Muscle of leg (tissue), 16 donors: ENCODE measurements around the gene SYT8. TPM values are rescaled to one million over a fixed set of nuclear protein-coding genes. Genes with fewer than 3 reads are reported as not detected.

Source experiments
- DNase-seq: peaks from one replicate; pipeline ENCODE4 v3.0.0; 2013
- H3K27ac ChIP-seq: one replicate; pipeline ENCODE4 v1.5.1; 2013; ENCODE audit warnings: mild to moderate bottlenecking, low read length, control low read depth
- H3K27me3 ChIP-seq: one replicate; pipeline ENCODE4 v1.6.1; 2013; ENCODE audit warnings: low read length; ENCODE audit not compliant: control insufficient read depth, insufficient read depth
- H3K36me3 ChIP-seq: one replicate; pipeline ENCODE4 v1.6.1; 2013; ENCODE audit warnings: low read length; ENCODE audit not compliant: control insufficient read depth, insufficient read depth
- H3K4me1 ChIP-seq: one replicate; pipeline ENCODE4 v1.6.1; 2013; ENCODE audit warnings: low read length; ENCODE audit not compliant: control insufficient read depth, insufficient read depth
- H3K4me3 ChIP-seq: one replicate; pipeline ENCODE4 v1.5.1; 2013; ENCODE audit warnings: low read length, control low read depth
- H3K9me3 ChIP-seq: replicated peaks from 2 replicates; pipeline ENCODE4 v1.6.1; 2013; ENCODE audit warnings: low read depth, low read length; ENCODE audit not compliant: control insufficient read depth
- WGBS: methylation state at CpG from one replicate; pipeline ENCODE4 v1.1.5; 2013; ENCODE audit warnings: missing lambda C conversion rate; ENCODE audit not compliant: insufficient coverage; 5-methylcytosine and 5-hydroxymethylcytosine counted together
- long read RNA-seq, 11 donors: transcript quantifications; one replicate each; lab custom pipeline, GENCODE V29; 2026
- polyA plus RNA-seq, 8 donors: library from polyadenylated mRNA; unstranded; fragments of 120-200 nt; gene quantifications; one replicate each; pipeline versions ENCODE4 v1.2.1 to v1.2.3, GENCODE V29; 2013; ENCODE audit warnings: inconsistent platforms in 1 of 8, low replicate concordance in 1 of 8; ENCODE audit not compliant: insufficient read length in 8 of 8, insufficient read depth in 1 of 8
- total RNA-seq: library from RNA; stranded (reverse); fragments of 120-200 nt; gene quantifications from one replicate; pipeline ENCODE4 v1.2.4, GENCODE V29; 2013

The SYT8 gene
- total RNA-seq (0.27 TPM), polyA plus RNA-seq (1 to 10 TPM in 3 of 8 donors, under 1 TPM in 5; 0.31 to 1.7 (median 0.76) TPM)
- long read RNA-seq, donor 1 = 0 reads
- long read RNA-seq, donor 2 = 0 reads
- long read RNA-seq, donor 3 = 0 reads
- long read RNA-seq, donor 4 = 0 reads
- long read RNA-seq, donor 5 = 0 reads
- long read RNA-seq, donor 6 = 0 reads
- long read RNA-seq, donor 7 = 0 reads
- long read RNA-seq, donor 8 = 0 reads
- long read RNA-seq, donor 9 = 0 reads
- long read RNA-seq, donor 10 = 0 reads
- long read RNA-seq, donor 11 = 0 reads

DNA sequence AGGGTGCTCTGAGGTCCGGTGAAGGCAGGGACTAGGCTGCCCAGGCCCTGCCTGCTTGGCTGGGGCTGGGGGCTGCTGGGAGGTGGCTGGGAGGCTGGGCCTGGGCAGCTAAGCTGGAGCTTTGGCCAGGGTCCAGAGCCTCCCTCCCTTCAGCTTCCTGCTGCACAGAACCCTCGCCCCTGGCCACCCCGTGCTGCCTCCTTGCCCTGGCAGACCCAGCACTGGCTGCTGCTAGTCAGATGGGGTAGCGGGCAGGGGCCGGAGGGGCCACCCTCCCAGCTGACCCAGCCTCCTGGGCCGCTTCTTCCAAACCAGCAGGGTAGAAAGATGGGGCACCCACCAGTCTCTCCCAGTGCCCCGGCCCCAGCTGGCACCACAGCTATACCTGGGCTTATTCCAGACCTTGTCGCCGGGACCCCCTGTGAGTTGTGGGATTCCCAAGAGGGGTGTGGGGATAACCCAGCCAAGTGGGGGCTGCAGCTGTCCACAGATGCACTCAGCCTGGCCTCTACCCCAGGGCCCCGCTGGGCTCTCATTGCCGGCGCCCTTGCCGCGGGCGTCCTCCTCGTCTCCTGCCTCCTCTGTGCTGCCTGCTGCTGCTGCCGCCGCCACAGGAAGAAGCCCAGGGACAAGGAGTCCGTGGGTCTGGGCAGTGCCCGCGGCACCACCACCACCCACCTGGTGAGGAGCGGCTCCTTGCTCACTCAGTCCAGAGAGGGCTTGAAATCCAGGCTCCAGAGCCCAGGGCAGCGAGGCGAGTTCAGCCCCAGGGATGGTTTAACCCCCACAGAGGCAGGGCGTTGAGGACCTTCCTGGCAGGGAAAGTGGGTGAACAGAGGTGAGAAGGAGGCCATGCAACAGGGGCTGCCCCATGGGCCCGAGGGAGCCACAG is at the start of gene SYT8:
SYT8 (plus strand) TSS at position 212 of the 892 bp plus-strand sequence; CDS start at position 328, 116 bp downstream.
- Histone ChIP-seq H3K4me3 (no peak within 1 kb of the TSS), H3K27ac (no peak within 1 kb of the TSS), H3K36me3 (no peaks in the 10 kb centered on the region), H3K4me1 (peaks cover 89% of the 10 kb centered on the region), H3K27me3 (peaks cover 2% of the 10 kb centered on the region), H3K9me3 (no peaks in the 10 kb centered on the region)
- 77% methylated on average over 21 of the region's 26 CpGs for WGBS
- DNase-seq = peak; percentile 39

- DNase-seq = peak; percentile 69
- no peaks in the 10 kb centered on the region for H3K9me3 ChIP-seq
- peaks cover 6% of the 10 kb centered on the region for H3K4me1 ChIP-seq
- H3K27ac ChIP-seq = no peak overlapping the region
- peaks cover 6% of the 10 kb centered on the region for H3K27me3 ChIP-seq
- no peak overlapping the region for H3K4me3 ChIP-seq
- no peaks in the 10 kb centered on the region for H3K36me3 ChIP-seq
- 61% methylated on average over 10 of the region's 21 CpGs for WGBS
These were observed 48.9 kb upstream of the SYT8 start for GRCh38 chr11:1785749-1786413.

- Histone ChIP-seq H3K36me3 (no peaks in the 10 kb centered on the region), H3K27ac (no peak overlapping the region), H3K9me3 (no peaks in the 10 kb centered on the region), H3K27me3 (peaks cover 6% of the 10 kb centered on the region), H3K4me3 (no peak overlapping the region), H3K4me1 (peaks cover 5% of the 10 kb centered on the region)
- DNase-seq = no peak
- WGBS = 71% methylated on average over 4 of the region's 4 CpGs
These were observed 48.3 kb upstream of the SYT8 start for GRCh38 chr11:1786466-1786865.

DNA sequence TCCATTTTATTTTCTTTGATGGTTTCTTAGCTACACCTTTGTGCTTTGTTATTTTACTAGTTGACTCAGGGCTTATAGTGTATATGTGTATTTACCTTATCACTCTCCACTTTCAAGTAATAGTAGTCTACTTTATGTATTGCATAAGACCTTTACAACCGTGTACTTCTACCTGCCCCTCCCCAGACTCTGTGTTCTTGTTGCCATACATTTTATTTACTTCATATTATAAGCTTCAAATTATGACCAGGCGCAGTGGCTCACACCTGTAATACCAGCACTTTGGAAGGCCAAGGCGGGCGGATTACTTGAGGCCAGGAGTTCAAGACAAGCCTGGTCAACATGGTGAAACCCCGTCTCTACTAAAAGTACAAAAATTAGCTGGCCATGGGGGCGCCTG is 42.9 kb upstream of the SYT8 start:
- no peak overlapping the region for H3K27ac ChIP-seq
- H3K36me3 ChIP-seq = no peaks in the 10 kb centered on the region
- WGBS = 85% methylated on average over 4 of the region's 6 CpGs
- H3K27me3 ChIP-seq = peaks cover 6% of the 10 kb centered on the region
- no peaks in the 10 kb centered on the region for H3K9me3 ChIP-seq
- no peaks in the 10 kb centered on the region for H3K4me1 ChIP-seq
- no peak overlapping the region for H3K4me3 ChIP-seq
- DNase-seq = no peak

DNA sequence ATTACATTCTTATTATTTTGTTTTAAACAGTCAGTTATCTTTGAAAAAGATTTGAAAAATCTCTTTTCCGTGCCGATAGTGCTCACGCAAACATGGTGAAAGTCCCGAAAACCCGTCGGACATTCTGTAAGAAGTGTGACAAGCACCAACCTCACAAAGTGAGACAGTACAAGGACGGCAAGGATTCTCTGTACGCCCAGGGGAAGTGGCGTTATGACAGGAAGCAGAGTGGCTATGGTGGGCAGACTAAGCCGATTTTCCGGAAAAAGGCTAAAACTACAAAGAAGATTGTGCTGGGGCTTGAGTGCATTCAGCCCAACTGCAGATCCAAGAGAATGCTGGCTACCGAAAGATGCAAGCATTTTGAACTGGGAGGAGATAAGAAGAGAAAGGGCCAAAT is 42.3 kb upstream of the SYT8 start:
- WGBS = 60% methylated on average over 9 of the region's 12 CpGs

GRCh38 chr11:1793081-1793480 is 41.7 kb upstream of the SYT8 start:
- H3K27ac ChIP-seq = no peak overlapping the region
- no peaks in the 10 kb centered on the region for H3K4me1 ChIP-seq
- no peak for DNase-seq
- no peak overlapping the region for H3K4me3 ChIP-seq
- peaks cover 11% of the 10 kb centered on the region for H3K27me3 ChIP-seq
- no peaks in the 10 kb centered on the region for H3K9me3 ChIP-seq
- no CpG with 5 or more reads among the region's 3 CpGs for WGBS
- no peaks in the 10 kb centered on the region for H3K36me3 ChIP-seq

More for the DNA sequence above, 42.3 kb upstream of the SYT8 start:
- no peaks in the 10 kb centered on the region for H3K4me1 ChIP-seq
- H3K9me3 ChIP-seq = no peaks in the 10 kb centered on the region
- H3K27me3 ChIP-seq = peaks cover 7% of the 10 kb centered on the region
- no peak overlapping the region for H3K27ac ChIP-seq
- no peak overlapping the region for H3K4me3 ChIP-seq
- no peaks in the 10 kb centered on the region for H3K36me3 ChIP-seq
- no peak for DNase-seq

- DNase-seq = no peak
- Histone ChIP-seq H3K4me1 (no peaks in the 10 kb centered on the region), H3K36me3 (no peaks in the 10 kb centered on the region), H3K9me3 (no peaks in the 10 kb centered on the region), H3K4me3 (no peak overlapping the region), H3K27ac (no peak overlapping the region), H3K27me3 (peaks cover 11% of the 10 kb centered on the region)
- 71% methylated on average over 10 of the region's 12 CpGs for WGBS
These were observed 38.3 kb upstream of the SYT8 start for GRCh38 chr11:1796413-1797011.

- no peaks in the 10 kb centered on the region for H3K9me3 ChIP-seq
- H3K4me3 ChIP-seq = no peak overlapping the region
- no peak overlapping the region for H3K27ac ChIP-seq
- WGBS = 89% methylated on average over 6 of the region's 14 CpGs
- H3K36me3 ChIP-seq = no peaks in the 10 kb centered on the region
- H3K27me3 ChIP-seq = peaks cover 11% of the 10 kb centered on the region
- H3K4me1 ChIP-seq = no peaks in the 10 kb centered on the region
- DNase-seq = no peak
These were observed 37.2 kb upstream of the SYT8 start for GRCh38 chr11:1797391-1798125.

- H3K9me3 ChIP-seq = no peaks in the 10 kb centered on the region
- no peak overlapping the region for H3K27ac ChIP-seq
- H3K36me3 ChIP-seq = no peaks in the 10 kb centered on the region
- no peaks in the 10 kb centered on the region for H3K4me1 ChIP-seq
- DNase-seq = no peak
- WGBS = 93% methylated on average over 20 of the region's 20 CpGs
- H3K27me3 ChIP-seq = peaks cover 9% of the 10 kb centered on the region
- no peak overlapping the region for H3K4me3 ChIP-seq
These were observed 31.5 kb upstream of the SYT8 start for GRCh38 chr11:1803246-1803645.
